H1 (cell line): ENCODE measurements around the gene PTCD3. TPM values are rescaled to one million over a fixed set of nuclear protein-coding genes. Genes with fewer than 3 reads are reported as not detected.

ENCODE experiments used
- ASH2L ChIP-seq: fragments of 200-600, 300-600 bp; sonication (generic); IDR thresholded peaks from one replicate; pipeline ENCODE4 v1.7.1; 2017; ENCODE audit warnings: low read length
- BRCA1 ChIP-seq: IDR thresholded peaks from 2 replicates; pipeline ENCODE4 v1.6.1; 2012; ENCODE audit warnings: low read depth, low read length, improper control_type of control experiment
- SIRT6 ChIP-seq: IDR thresholded peaks from one replicate; pipeline ENCODE4 v1.7.1; 2012; ENCODE audit warnings: low read length, inconsistent platforms
- ZNF274 ChIP-seq: IDR thresholded peaks from 2 replicates; pipeline ENCODE4 v1.7.0; 2012; ENCODE audit warnings: low read length, borderline replicate concordance; ENCODE audit errors: extremely low read depth
- polyA plus RNA-seq, 7 experiments: library from polyadenylated mRNA; depleted of rRNA in 3 of 7; stranded (reverse) in 5 of 7; unstranded in 2 of 7; fragments of >200 nt in 5 of 7; fragments of 200-250 nt in 2 of 7; gene quantifications; 1 replicate in 5 of 7; 2 replicates in 1 of 7; 4 replicates in 1 of 7; pipeline versions ENCODE4 v1.2.1 to v1.2.3, GENCODE V29; 2011 to 2013; ENCODE audit warnings: missing spikeins in 2 of 7, mixed read lengths in 2 of 7
- total RNA-seq: library from RNA; stranded (reverse); fragmentation: NEBNext Ultra II Directional; extraction: Animal tissue kit (Norgen Biotek cat#: 25700); gene quantifications from 2 replicates; pipeline ENCODE4 v1.2.1, GENCODE V29; 2021
- TF ChIP-seq, protein P1 (sequence below): fragments of 300-600 bp; sonication (generic); IDR thresholded peaks from 2 replicates; pipeline ENCODE4 v1.7.1; 2012; ENCODE audit warnings: low read length, moderate library complexity, mild to moderate bottlenecking, inconsistent platforms; ENCODE audit not compliant: insufficient replicate concordance

Gene PTCD3
- total and polyA plus RNA-seq, 2 of the 8 experiments (the other 6 are each of a cell fraction or from before 2014, with no cell fraction given), result 64.3 to 192 TPM

DNA sequence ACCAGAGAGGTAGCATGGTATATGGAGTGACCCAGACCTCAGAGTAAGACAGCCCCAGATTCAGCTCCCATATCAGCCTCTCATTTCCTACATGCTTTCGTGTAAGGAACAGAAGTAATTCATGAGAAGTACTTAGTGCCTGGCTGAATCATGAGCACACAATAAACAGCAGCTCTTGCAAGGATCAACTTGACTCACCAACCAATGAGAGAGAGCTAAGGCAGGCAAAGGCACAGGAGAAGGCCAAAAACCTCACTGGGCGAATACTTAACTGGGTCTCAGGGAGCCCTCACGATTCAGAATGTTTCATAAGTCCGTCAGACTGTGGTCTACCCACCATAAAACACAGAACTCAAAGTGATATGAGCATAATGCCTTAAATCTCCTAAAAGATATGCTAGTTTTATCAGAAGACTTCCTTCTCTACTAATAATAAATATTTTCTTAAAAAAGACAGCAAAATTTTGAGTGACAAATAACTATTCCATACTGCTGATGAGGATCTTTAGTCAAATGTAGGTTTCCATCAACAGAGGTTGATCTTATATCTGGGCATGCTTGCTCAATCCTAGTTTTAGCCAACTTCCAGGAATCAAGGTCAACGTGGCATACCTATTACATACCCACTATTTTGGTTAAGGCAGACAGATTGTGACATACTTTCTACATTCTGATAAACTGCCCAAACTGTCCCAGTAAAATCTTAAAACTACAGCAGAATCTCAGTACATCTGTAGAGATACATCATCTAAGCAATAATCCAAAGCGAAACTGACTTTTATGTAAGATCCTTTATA, 54.3 kb downstream of the PTCD3 start (continued):
- TF ChIP-seq, protein P1, sequence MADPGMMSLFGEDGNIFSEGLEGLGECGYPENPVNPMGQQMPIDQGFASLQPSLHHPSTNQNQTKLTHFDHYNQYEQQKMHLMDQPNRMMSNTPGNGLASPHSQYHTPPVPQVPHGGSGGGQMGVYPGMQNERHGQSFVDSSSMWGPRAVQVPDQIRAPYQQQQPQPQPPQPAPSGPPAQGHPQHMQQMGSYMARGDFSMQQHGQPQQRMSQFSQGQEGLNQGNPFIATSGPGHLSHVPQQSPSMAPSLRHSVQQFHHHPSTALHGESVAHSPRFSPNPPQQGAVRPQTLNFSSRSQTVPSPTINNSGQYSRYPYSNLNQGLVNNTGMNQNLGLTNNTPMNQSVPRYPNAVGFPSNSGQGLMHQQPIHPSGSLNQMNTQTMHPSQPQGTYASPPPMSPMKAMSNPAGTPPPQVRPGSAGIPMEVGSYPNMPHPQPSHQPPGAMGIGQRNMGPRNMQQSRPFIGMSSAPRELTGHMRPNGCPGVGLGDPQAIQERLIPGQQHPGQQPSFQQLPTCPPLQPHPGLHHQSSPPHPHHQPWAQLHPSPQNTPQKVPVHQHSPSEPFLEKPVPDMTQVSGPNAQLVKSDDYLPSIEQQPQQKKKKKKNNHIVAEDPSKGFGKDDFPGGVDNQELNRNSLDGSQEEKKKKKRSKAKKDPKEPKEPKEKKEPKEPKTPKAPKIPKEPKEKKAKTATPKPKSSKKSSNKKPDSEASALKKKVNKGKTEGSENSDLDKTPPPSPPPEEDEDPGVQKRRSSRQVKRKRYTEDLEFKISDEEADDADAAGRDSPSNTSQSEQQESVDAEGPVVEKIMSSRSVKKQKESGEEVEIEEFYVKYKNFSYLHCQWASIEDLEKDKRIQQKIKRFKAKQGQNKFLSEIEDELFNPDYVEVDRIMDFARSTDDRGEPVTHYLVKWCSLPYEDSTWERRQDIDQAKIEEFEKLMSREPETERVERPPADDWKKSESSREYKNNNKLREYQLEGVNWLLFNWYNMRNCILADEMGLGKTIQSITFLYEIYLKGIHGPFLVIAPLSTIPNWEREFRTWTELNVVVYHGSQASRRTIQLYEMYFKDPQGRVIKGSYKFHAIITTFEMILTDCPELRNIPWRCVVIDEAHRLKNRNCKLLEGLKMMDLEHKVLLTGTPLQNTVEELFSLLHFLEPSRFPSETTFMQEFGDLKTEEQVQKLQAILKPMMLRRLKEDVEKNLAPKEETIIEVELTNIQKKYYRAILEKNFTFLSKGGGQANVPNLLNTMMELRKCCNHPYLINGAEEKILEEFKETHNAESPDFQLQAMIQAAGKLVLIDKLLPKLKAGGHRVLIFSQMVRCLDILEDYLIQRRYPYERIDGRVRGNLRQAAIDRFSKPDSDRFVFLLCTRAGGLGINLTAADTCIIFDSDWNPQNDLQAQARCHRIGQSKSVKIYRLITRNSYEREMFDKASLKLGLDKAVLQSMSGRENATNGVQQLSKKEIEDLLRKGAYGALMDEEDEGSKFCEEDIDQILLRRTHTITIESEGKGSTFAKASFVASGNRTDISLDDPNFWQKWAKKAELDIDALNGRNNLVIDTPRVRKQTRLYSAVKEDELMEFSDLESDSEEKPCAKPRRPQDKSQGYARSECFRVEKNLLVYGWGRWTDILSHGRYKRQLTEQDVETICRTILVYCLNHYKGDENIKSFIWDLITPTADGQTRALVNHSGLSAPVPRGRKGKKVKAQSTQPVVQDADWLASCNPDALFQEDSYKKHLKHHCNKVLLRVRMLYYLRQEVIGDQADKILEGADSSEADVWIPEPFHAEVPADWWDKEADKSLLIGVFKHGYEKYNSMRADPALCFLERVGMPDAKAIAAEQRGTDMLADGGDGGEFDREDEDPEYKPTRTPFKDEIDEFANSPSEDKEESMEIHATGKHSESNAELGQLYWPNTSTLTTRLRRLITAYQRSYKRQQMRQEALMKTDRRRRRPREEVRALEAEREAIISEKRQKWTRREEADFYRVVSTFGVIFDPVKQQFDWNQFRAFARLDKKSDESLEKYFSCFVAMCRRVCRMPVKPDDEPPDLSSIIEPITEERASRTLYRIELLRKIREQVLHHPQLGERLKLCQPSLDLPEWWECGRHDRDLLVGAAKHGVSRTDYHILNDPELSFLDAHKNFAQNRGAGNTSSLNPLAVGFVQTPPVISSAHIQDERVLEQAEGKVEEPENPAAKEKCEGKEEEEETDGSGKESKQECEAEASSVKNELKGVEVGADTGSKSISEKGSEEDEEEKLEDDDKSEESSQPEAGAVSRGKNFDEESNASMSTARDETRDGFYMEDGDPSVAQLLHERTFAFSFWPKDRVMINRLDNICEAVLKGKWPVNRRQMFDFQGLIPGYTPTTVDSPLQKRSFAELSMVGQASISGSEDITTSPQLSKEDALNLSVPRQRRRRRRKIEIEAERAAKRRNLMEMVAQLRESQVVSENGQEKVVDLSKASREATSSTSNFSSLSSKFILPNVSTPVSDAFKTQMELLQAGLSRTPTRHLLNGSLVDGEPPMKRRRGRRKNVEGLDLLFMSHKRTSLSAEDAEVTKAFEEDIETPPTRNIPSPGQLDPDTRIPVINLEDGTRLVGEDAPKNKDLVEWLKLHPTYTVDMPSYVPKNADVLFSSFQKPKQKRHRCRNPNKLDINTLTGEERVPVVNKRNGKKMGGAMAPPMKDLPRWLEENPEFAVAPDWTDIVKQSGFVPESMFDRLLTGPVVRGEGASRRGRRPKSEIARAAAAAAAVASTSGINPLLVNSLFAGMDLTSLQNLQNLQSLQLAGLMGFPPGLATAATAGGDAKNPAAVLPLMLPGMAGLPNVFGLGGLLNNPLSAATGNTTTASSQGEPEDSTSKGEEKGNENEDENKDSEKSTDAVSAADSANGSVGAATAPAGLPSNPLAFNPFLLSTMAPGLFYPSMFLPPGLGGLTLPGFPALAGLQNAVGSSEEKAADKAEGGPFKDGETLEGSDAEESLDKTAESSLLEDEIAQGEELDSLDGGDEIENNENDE, result no peak
- TF ChIP-seq SIRT6 (no peak), ASH2L (no peak), ZNF274 (no peak), BRCA1 (no peak)
